Measurements from ENCODE around the gene TNS1.

- TF ChIP-seq CTCF (IDR thresholded peaks at IDR 0.05 in 2 of 3, conservative IDR thresholded peaks at IDR 0.05 in 1 of 3; ENCODE audit: borderline replicate concordance in 1 of 3, insufficient read depth in 1 of 3, low read depth in 2 of 3, low read length in 2 of 3) (no peak), POLR2AphosphoS5 (IDR thresholded peaks at IDR 0.05; ENCODE audit: low read depth, low read length) (no peak), POLR2A (IDR thresholded peaks at IDR 0.05; ENCODE audit: borderline replicate concordance, extremely low read depth, insufficient read depth, insufficient read length) (no peak), SIN3A (IDR thresholded peaks at IDR 0.05; ENCODE audit: low read depth) (no peak), CEBPB (IDR thresholded peaks at IDR 0.05; ENCODE audit: low read depth) (no peak), EZH2phosphoT487 (IDR thresholded peaks at IDR 0.05; ENCODE audit: borderline replicate concordance) (no peak), JUND (IDR thresholded peaks at IDR 0.05) (no peak), ATF3 (IDR thresholded peaks at IDR 0.05) (no peak), EZH2 (IDR thresholded peaks at IDR 0.05) (no peak), RAD21 (IDR thresholded peaks at IDR 0.05; ENCODE audit: low read depth) (no peak), SP1 (IDR thresholded peaks at IDR 0.05; ENCODE audit: low read depth) (no peak), ZFX (IDR thresholded peaks at IDR 0.05) (no peak), CBX3 (IDR thresholded peaks at IDR 0.05; ENCODE audit: low read depth) (no peak), ZBTB33 (IDR thresholded peaks at IDR 0.05; ENCODE audit: extremely low read depth, insufficient replicate concordance, low read length) (no peak)
Observed at GRCh38 chr2:217893440-217893839, 109.4 kb downstream of the TNS1 start.

All from HCT116 (cell line).